Inflammatory macrophage (primary cell): ENCODE measurements around the gene TBC1D3L.
"Not testable (repeated sequence)": the region's sequence is repeated elsewhere in the genome, so short reads cannot be mapped to it uniquely, and the experiment has no call there.

Source experiments
- DNase-seq, 2 donors: peaks; one replicate each; pipeline ENCODE4 v3.0.0-alpha.2; 2020 to 2022
- total RNA-seq, 18 experiments: gene quantifications; one replicate each; lab custom pipeline; 2026; ENCODE audit warnings: mixed read lengths in 6 of 18, inconsistent platforms in 2 of 18; lab: John Stamatoyannopoulos, UW

Gene TBC1D3L
- 0.06 to 1.5 (median 0.67) reads per million in 18 experiments for total RNA-seq

- not testable (repeated sequence) for DNase-seq
These were observed at the start of gene TBC1D3L for GRCh38 chr17:37988960-37989359. TSS of gene TBC1D3L (minus strand) at chr17:37989060. CDS start at chr17:37987520, 1,540 bp downstream.

- DNase-seq: not testable (repeated sequence)
These were observed 14.8 kb upstream of the TBC1D3L start, which contains the start of gene TBC1D3D for GRCh38 chr17:38003676-38004075. TSS of gene TBC1D3D (plus strand) at chr17:38003976. CDS start at chr17:38005561, 1,585 bp downstream.
